Measurements from ENCODE around the gene PDX1.

The PDX1 gene

DNA sequence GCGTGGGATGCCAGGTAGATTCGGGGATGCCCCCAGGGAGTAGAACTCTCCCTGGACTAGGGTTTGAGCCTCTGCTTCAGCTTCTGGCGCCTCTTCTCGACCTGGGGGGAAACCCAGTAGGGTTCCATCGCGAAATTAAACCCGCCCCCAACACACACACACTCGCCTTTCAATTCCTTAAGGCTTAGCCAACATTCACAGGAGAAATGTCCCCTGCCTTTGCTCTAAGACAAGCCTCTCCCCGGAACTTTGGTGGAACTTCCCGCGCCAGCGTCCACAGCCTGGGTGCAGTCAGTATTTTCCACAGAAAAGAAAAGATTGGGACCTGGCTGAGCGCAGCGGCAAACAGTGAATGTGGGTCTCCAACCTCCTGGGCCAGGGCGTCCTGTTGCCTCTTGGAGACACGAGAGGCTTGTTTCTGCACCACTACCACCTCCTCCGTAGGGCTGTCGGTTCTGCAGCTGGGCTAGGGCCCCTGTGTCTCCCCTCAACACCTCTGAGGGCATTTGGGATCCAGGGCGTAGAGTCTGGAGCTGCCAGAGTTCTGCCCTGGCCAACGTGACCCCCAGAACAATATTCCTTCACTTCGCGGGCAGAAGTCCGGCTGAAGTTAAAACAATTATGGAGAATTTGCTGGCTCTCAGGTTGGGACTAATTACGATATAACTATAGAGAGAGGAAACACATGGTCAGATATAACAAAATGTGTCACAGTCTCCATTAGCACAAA is 3.2 kb downstream of the PDX1 start:
- no peak for DNase-seq

DNA sequence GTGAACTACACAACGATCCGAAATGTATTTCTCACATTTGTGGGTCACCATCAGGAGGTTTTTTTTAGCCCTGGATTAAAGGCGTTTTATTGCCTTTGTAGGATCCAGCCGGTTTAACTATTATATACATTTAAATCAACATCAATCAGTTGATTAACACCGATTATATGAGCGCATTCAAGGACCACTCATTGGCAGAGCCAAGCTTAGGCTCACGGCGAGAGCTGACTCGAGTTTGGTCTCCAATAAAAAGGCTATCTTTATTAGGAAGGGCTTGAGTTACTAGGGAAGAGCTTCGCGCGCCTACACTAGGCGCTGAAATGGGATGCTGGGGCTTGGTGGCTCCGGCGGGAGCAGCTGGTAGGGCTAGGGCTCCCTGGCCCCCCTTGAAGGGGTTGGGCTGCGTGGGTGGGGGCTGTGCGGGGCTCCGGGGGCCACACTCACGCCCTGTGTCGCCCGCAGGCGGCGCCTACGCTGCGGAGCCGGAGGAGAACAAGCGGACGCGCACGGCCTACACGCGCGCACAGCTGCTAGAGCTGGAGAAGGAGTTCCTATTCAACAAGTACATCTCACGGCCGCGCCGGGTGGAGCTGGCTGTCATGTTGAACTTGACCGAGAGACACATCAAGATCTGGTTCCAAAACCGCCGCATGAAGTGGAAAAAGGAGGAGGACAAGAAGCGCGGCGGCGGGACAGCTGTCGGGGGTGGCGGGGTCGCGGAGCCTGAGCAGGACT is 4.2 kb downstream of the PDX1 start:
- no peak for DNase-seq

DNA sequence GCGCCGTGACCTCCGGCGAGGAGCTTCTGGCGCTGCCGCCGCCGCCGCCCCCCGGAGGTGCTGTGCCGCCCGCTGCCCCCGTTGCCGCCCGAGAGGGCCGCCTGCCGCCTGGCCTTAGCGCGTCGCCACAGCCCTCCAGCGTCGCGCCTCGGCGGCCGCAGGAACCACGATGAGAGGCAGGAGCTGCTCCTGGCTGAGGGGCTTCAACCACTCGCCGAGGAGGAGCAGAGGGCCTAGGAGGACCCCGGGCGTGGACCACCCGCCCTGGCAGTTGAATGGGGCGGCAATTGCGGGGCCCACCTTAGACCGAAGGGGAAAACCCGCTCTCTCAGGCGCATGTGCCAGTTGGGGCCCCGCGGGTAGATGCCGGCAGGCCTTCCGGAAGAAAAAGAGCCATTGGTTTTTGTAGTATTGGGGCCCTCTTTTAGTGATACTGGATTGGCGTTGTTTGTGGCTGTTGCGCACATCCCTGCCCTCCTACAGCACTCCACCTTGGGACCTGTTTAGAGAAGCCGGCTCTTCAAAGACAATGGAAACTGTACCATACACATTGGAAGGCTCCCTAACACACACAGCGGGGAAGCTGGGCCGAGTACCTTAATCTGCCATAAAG is 4.8 kb downstream of the PDX1 start:
- DNase-seq, result no peak

DNA sequence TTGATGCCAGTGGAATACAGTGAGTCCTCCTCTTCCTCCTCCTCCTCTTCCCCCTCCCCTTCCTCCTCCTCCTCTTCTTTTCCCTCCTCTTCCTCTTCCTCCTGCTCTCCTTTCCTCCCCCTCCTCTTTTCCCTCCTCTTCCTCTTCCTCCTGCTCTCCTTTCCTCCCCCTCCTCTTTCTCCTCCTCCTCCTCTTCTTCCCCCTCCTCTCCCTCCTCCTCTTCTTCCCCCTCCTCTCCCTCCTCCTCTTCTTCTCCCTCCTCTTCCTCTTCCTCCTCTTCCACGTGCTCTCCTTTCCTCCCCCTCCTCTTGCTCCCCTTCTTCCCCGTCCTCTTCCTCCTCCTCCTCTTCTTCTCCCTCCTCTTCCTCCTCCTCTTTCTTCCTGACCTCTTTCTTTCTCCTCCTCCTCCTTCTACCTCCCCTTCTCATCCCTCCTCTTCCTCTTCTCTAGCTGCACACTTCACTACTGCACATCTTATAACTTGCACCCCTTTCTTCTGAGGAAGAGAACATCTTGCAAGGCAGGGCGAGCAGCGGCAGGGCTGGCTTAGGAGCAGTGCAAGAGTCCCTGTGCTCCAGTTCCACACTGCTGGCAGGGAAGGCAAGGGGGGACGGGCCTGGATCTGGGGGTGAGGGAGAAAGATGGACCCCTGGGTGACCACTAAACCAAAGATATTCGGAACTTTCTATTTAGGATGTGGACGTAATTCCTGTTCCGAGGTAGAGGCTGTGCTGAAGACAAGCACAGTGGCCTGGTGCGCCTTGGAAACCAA is 5.6 kb downstream of the PDX1 start:
- no peak for DNase-seq

DNA sequence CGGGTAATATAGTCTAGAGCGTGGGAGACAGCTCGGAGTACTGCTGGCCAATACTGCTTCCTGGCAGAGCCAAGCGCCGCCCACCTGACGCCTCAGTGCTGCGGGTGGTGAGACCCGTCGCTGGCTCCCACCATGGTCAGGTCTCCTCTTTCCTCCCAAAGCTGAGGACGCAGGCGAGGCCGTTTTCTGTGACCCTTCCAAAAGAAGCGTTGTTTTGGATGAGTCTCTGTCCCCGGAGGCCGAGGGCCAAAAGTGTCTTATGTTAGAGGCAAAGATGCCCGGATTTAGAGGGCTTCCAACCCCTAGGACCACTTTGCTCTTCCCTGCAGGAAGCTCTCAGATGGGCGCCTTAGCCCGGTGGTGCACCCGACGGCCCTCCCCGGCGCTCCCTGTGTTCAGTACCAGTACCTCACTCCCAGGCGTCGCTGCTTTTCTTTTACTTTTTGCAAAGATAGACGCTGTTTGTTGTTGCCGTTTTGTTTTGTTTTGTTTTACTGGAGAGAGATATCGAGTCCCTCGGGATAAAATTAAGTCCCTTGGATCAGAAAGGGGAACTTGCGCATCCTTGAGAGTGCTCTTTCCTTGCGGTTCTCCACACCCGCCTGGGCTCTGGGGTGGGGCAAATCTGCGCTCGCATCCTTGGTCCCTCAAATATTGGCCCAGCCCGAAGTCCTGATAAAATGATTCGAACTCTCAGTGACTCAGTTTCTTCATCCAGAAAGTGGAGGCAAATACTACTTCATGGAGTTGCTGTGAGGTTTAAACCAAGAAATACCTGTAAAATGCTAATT is 7.0 kb downstream of the PDX1 start:
- no peak for DNase-seq

DNA sequence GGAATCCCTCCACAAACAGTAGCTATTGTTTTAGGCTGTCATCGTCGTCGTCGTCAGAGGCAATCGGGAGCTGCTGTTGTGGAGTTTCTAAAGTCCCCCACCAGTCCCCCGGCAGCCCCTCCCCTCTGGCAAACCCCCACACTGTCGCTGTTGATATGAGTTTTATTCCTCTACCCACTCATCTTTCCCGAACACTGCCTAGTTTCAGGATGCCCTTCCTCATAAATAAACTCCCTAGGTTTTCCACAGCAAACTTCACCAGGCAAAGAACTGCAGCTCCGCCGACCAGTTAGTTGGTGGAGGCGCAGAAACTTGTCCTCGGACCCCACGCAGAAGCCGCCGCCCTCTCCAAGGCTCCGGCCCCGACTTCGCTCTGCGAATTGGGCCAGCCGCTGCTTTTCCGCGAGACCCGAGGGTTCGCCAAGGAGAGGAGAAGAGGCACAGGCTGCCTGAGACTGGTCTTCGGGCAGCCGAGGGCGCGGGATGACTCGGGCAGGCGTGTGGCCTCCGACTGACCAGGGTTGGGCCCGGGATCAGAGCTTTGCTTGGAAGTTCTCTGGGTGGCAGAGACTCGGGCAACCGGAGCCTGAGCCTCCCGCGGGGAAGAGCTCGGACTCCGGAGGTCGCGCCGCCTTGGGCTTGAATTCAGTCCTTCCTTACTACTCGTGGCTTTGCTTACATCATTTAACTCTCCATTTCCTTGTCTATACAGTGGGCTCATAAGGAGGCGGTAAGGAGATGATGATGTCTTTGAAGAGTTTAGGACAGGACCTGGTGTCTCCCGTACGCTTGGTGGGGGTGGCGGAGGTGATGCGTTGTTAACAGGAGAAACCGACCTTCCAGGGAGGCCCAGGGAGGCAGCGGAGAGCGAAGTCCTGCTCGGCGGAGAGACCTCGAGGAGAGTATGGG is 7.9 kb downstream of the PDX1 start:
- DNase-seq, result no peak

DNA sequence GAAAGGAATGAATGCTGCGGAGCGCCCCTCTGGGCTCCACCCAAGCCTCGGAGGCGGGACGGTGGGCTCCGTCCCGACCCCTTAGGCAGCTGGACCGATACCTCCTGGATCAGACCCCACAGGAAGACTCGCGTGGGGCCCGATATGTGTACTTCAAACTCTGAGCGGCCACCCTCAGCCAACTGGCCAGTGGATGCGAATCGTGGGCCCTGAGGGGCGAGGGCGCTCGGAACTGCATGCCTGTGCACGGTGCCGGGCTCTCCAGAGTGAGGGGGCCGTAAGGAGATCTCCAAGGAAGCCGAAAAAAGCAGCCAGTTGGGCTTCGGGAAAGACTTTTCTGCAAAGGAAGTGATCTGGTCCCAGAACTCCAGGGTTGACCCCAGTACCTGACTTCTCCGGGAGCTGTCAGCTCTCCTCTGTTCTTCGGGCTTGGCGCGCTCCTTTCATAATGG is 8.6 kb downstream of the PDX1 start:
- DNase-seq, result no peak

DNA sequence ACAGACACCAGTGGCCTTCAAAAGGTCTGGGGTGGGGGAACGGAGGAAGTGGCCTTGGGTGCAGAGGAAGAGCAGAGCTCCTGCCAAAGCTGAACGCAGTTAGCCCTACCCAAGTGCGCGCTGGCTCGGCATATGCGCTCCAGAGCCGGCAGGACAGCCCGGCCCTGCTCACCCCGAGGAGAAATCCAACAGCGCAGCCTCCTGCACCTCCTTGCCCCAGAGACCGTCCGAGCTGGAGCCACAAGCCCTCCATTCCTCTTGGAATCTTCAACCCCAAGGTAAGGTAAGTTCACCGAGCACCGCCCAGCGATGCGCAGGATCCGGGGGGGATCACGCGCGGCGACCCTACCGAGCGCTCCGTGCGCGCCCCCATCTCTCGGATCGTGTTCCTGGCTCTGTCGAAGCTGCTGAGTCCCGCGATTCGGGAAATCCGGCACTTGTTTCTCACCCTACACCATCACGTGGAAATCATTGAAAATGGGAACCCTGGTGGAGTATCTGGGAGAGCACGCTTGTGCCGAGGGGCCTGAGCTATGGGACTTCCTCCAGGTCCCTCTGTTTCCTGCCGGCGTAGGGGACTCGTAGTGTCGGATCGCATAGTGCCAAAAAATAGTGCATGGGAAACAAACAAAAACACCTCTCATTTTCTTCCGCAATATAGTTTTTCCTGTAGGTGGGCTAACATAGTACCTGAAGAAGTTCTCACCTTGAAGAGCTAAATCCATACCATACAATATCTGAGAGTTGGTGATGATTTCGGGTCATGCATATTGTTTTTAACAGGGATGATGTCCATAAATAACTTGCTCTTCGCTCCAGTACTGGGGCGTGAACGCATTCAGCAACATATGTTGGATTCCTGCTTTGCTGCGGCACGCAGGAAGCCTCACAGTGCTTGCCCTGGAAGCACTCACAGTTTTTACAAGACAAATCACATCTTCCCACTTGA is 9.3 kb downstream of the PDX1 start:
- DNase-seq, result no peak

DNA sequence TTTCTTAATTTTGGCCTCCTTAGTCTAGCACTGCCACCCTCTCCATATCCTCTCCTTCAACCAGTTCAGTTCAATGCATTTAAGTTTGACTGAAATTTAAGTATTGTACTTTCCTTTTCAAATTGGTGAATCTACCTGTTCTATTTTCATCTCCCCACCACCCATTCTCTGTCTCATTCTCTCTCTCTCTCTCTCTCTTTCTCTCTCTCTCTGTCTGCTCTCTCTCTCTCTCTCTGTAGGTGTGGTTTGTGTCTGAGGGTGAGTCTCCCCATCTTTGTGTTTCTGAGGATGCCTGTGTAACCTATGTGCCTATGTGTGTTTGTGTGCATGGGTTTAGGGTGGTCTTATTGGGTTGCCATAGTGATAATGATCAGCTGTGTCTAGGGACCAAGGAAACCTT is 10.1 kb downstream of the PDX1 start:
- no peak for DNase-seq

DNA sequence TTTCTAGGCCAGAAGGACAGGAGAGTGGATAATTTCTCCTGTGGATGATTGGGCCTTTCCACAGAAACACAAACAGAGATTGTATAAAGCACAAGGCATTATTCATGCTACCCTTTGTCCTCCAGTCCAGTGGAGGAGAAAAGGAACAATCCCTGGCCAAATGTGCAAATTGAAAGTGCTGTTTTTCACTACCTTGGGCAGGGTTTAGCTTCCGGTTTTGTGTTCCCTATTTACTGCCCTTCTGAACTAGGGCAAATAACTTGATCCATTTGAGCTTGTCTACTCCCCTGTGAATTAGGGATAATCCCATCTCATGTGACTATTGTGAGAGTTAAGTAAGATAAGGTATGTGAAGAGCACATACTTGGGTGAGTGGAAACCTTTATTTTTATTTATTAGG is 13.3 kb downstream of the PDX1 start:
- DNase-seq, result no peak

DNA sequence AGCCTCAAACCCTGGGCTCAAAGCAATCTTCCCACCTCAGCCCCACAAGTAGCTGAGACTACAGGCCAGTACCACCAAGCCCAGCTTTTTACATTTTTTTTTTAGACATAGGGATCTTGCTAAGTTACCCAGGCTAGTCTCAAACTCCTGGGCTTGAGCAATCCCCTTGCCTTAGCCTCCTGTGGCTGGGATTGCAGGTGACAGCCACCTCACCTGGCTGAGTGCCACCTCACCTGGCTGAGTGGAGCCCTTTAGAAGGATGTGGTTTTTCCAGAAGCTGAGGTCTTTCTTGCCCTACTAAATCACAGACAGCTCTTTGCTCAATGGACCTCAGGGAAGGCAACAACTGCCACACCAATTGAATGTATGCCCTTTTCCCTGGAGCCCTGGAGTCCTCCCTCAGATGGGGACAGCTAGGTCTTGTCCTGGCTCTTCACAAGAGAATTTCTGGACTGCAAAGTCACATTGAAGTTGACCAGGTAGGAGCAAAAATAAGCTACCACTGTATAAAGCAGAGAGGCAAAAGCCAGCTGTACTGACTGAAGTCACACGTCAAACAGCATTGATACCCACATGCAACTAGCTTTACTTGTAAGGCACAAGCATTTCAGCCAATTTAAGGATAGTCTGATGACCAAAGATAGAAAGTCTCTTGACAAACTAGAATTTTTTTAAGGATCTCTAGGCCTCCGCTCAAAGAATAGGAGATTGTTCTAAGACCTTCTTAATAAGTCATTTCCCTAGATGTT is 14.0 kb downstream of the PDX1 start:
- DNase-seq, result no peak

DNA sequence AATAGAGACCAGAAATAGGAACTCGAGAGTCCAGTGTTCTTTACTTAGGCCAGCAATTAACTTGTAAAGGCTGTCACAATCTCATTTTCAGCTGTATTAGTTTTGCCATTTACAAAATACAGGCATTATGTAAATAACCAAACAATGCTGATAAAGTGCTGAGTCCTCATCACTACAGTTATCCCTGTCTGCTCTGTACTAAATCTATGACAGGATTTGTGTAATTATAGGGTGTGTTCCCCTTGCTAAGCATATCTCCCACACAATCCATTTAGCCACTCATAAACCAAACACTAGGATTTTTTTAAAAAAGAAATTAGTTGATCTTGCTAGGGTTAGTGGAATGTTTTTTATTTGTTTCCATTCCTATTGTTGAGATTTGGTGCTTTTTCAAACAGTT is 23.2 kb downstream of the PDX1 start:
- DNase-seq, result no peak

DNA sequence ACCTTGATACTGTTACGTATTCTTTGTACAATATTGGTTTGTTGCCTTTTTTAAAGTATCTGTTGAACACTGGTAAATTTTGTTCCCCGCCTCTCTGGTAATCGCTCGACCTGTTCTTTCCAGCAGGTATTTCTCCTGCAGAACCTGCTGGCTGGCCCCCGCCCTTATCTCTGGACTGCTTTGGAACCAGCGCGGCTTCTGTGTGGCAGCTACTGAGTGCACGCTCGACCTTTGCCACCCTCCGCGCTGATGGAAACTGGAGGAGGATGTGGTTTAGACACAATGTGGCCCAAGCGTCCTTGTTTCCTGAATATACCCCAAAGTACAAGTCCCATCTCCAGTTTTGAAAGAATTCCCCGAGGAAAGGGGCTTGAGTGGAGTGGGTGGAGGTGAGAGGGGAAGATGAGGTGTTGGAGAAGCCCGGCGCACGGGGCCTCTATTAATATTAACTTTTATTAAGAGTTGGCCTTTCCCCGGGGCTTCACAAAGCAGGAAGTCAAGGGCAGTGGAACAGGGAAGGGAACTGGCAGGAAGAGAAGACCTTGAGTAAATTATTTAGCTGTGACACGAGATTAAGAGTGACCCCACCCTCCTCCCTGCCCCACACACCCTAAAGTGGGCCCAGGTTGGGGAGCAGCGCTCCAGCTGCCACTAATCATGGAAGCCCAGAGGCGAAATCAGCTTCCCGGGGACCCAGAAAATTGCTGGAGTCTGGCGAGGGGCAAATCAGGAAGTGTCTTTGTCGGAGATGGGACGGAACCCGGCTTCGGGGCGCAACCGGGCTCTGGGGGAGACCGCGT is 33.3 kb downstream of the PDX1 start:
- no peak for DNase-seq

DNA sequence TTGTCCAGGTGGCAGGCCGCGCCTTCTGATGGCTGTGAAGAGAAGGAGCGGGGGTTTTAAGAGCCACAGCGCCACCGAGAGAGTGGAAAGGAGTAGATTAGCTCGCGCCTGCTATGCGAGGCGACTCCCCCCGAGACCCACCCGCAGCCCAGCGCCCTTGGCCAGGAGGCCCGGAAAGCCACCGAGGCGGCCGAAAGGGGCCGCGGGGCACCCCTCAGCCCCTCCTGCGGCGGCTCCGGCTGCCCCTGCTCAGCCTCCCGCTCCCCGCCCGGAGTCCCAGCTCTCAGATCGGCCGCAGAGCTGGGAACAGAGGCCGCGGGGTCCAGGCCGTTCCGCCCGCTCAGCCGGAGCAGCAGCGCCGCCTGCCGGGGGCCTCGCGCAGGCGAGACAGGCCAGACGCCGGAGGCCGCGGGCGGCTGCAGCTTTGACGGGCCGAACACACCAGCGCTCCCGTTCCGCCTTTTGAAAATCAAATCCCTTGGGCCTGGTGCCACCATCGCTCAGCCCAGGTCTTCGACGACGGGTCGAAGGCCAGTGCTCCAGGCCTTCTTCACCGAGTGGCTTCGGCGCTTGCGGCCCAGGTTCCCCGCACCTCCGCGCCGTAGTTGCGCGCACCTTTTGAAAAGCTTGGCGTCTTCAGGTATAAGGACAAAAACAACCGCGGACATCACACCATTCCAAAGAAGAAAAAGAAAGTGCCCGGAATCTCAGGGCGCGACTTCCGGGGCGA is 34.0 kb downstream of the PDX1 start:
- DNase-seq, result peak; percentile 82

DNA sequence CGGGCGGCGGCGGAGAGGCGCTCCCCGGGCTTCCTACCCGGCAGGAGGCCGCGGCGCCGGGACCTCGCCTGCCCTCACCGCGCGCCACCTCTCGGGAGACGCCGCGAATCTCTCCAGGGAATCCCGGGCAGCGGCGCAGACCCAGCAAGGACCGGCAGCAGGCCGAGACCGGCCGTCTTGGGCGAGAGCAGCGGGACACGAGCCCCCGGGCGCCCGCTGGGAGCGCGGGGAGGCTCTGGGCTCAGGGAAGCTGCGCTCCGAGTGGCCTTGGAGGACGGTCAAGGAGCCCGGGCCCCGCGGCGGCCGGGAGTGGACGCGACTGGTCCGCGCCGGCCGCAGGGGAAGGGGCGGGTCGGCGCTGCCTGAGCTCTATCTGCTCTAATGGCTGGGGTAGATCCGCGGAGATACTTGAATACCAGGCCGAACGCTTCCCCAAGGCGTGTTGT is 34.6 kb downstream of the PDX1 start:
- DNase-seq, result no peak

DNA sequence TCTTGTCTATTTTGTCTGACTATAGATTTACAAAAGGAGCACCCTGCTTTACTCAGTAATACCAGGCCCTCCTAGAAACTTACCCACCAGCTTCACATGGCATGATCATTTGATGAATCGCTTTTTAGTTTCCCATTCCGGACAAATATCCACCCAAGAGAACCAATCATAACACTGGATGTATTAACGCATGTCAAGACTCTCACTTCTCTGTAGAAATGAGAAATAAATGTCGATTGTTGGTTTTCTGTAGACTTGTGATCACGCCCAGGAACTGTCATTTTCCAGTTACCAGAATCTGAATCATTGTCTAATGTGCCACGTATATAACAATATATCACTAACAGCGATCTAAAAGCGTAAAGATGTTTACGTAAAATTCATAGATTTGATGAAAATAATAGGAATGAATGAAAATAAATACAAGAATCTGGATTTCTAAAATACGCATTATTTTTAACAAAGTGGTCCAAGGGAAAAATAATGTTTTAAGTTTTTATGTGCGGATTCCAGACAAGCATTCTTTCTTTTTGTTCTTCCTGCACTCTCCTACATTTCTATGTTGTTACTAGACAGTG is 35.3 kb downstream of the PDX1 start:
- no peak for DNase-seq

DNA sequence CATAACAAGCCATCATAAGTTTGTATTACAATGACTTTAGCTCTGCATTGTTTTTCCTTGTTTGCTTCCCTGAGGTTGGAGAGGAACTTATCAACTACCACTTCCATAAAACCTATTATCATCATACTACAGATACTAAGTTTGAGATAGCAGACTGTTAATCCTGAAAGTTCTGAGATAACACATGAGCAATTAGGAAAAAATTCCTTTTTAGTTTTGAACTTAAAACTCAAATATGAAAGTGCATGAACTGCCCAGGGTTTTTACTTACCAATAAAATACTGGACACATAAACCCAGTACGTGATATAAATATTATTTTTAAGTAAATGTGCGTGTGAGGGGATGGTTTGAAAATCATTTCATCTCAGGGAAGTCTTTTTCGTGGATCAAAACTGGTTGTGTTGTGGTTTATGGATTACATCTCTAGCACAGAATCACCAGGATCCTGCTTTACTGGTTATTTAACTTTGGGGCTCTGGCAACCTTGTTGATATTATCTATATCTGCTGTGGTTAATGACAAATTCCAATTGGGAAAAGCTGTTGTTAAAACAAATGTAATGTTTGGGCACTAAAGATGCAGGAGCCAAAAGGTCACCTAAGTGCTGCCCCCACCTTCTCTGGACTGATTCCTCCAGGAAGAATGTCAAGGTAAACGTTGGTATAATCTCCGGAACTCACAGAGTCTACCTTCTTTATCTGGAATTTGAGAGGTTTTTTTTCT is 36.9 kb downstream of the PDX1 start:
- DNase-seq, result no peak
